ENCODE measurements around the gene TP53RK.

TP53RK gene

DNA sequence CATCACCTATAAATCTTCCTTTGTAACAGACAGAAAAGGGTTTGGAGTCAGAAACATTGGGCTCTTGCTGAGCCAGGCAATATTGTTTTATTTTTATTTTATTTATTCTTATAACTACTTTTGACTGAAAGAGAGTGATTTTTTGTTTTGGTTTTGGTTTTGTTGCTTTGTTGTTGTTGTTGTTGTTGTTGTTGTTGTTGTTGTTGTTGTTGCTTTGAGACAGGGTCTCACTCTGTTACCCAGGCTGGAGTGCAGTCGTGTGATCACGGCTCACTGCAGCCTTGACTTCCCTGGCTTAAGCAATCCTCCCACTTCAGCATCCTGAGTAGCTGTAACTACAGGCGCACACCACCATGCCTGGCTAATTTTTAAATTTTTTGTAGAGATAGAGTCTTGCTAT is 22.9 kb downstream of the TP53RK start:
- no peak for DNase-seq (ENCODE audit: low read depth in 3 of 3, low spot score in 1 of 3)

DNA sequence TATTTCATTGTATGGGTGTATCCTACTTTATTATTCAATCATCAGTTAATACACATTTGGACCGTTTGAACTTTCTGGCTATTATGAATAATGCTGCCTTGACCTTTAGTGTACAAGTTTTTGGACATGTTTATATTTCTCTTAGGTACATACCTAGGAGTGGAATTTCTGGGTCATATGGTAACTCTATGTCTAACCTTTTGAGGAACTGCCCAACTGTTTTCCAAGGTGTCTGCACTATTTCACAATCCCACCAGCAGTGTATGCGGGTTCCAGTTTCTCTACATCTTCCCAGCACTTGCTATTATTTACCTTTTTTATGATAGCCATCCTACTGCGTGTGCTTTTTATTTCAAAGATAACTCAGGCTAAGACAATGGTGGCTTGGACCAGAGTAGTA is 23.6 kb downstream of the TP53RK start:
- DNase-seq (ENCODE audit: low read depth in 3 of 3, low spot score in 1 of 3), result no peak

DNA sequence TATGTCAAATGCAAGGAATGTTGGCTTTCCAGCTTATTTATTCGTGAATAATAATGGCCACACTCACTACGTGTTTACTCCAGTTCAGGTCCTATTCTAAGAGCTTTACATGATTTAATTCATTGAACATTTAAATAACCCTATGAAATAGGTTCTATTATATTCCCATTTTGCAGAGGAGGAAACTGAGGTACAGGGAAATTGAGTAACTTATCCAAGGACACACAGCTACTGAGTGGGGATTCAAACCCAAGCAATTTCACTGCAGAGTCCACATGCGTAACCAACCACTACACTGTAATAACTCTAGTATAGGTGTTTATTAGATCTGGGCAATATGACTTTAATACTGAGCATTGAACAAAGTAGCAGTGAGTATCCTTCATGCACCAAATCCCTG is 25.7 kb downstream of the TP53RK start:
- DNase-seq (ENCODE audit: low read depth in 3 of 3, low spot score in 1 of 3), result no peak

DNA sequence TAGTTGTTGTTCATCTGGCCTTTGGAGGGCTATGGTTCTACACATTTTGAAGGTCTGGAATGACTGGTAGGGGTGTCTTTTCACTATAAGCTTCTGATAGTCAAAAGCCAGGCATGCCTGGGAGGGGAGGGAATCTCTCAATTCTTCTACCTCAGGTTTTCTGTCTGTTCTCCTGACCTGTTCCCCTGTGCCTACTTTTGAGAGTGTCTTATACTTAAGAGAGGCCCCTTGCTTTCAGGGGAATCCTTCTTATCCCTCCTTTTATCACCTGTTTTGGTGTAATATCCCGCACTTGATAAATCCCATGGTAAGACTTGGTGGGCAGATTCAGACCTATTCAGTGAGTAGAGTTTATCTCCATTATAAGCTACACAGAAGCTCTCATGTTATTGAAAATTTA is 27.6 kb downstream of the TP53RK start:
- no peak for DNase-seq (ENCODE audit: low read depth in 3 of 3, low spot score in 1 of 3)

DNA sequence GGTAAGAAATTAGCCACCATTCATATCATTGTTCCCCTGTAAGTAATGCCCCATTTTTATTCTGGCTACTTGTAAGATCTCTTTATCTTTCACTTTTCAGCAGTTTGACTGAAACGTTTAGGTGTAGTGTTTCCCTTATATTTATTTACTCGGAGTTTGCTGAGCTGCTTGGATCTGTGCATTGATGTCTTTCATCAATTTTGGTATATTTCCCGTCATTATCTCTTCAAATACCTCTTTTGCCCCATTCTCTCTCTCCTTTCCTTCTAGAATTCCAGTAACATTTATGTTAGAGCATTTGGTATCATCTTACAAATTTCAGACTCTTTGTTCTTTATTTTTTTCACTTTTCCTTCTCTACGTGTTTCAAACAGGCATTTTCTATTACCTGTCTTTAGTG is 28.8 kb downstream of the TP53RK start:
- no peak for DNase-seq (ENCODE audit: low read depth in 3 of 3, low spot score in 1 of 3)

DNA sequence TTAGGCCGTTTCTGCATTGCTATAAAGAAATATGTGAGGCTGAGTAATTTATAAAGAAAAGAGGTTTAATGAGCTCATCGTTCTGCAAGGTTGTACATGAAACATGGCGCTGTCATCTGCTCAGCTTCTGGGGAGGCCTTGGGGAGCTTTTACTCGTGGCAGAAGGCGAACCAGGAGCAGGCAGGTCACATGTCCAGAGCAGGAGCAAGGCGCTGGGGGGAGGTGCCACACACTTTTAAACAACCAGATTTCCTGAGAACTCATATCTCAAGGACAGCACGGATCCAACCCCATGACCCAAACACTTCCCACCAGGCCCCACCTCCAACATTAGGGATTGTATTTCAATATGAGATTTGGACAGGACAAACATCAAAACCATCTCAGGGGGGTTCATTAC is 31.6 kb downstream of the TP53RK start:
- no peak for DNase-seq (ENCODE audit: low read depth in 3 of 3, low spot score in 1 of 3)

DNA sequence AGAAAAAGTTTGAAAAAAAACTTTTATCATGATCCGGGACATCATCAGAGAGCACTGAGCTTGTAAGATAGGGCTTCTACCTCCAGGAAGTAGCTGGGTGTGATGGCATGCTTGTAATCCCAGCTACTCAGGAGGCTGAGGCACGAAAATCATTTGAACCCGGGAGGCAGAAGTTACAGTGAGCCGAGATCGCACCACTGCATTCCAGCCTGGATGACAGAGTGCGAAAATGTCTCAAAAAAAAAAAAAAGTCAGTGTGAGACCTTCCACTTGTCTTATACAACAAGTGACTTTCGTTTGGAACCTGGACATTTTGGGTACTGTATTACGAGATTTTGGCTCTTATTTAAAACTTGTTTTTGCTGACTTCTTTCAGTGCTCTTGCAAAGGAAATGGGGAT is 32.1 kb downstream of the TP53RK start:
- DNase-seq (ENCODE audit: low read depth in 3 of 3, low spot score in 1 of 3), result no peak

DNA sequence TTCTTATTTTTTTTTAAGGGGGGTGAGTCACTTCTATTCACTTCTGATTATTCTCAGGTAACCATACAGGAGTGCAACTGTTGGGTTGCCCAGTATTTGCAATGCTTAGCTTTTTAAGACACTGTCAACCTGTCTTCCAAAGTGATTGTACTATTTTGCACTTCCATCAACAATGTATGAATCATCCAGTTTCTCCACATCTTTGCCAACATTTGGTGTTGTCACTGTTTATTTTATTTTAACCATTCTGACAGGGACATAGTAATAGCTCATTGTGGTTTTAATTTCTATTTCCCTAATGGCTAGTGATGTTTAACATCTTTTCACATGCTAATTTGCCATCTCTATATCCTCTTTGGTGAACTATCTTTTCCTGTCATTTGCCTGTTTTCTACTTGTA is 36.5 kb downstream of the TP53RK start:
- DNase-seq (ENCODE audit: low read depth in 3 of 3, low spot score in 1 of 3), result no peak

DNA sequence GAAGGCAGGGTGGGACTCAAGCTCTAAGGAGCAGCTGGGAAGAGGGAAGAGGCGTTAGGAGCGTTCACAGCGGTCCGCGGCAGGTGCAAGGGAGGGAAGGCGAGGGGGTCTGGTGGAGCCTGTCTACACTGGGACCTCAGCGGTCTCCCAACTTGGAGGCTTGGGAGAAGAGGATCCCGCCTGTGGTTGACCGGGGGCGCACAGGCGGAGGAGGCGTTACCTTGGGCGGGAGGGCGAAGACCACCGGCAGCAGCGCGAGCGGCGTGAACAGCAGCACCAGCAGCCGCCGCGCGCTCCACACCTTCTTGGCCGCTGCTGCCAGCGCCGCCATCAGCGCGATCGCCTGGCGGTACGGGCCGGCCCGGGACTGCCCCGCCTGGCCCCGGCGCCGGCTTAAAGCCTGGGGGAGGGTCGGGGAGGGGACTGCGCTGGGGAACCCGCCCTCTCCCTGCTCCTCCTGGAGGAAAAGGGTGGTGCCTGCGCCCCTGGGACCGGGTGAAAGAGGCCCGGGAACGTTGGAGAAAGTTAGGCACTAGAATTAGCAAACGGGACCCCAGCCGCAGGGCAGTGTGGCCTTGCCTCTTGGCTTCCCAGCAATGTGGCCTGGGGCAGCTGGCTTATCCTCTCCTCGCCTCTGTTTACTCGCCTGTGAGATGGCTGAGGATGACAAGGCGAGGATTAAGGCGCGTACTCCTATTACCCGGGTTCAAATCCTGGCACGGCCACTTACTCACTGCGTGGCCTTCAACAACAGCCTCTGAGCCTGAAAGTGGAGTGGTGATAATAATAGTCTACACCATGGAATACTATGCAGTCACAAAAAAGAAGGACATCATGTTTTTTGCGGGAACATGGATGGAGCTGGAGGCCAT is 37.9 kb downstream of the TP53RK start, which contains the start of gene SLC13A3:
Gene SLC13A3 (minus strand): TSS at position 369 of the 872 bp plus-strand sequence. CDS start 38 bp downstream, at position 331.
- DNase-seq (ENCODE audit: low read depth in 3 of 3, low spot score in 1 of 3), result no peak

DNA sequence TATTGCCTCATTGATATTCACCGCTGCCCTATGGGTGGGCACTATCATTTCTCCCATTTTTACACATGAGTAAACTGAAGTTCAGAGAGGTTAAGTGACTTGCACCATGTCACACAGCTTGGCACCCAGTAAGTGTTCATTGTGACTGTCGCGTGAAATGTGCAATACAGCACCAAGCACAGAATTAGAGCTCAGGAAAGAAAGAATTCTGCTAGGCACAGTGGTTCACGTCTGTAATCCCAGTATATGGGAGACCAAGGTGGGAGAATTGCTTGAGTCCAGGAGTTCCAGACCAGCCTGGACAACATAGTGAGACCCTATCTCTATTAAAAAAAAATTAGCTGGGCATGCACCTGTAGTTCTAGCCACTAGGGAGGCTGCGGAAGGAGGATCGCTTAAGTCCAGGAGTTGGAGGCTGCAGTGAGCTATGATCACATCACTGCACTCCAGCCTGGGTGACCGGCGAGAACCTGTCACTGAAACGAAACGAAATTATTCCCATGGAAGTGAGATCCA is 38.6 kb downstream of the TP53RK start:
- DNase-seq (ENCODE audit: low read depth in 3 of 3, low spot score in 1 of 3), result no peak

DNA sequence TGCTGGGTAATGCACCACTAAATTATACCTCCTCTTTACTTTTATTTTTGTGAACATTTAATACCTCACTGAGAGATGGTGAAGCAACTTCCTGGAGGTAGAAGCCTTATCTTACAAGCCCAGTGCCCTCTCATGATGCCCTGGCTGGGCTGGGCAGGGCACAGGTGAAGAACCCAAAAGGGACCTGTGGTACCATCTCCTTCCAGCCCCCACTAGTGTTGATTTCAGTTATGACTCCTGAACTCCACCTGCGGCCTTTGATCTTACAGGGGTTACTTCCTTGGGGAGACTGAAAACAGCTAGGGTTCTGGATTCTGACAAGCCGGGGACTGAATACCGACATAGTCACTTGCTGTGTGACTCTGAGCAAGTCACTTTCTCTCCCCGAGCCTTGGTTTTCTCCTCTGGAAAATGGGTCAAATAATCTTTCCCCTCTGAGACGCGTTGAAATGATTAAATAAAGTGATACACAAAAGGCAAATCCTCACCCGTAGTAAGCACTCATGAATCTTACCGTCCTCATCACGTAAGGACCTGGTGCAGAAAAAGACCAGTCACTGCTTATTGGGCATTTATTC is 39.2 kb downstream of the TP53RK start:
- no peak for DNase-seq (ENCODE audit: low read depth in 3 of 3, low spot score in 1 of 3)

DNA sequence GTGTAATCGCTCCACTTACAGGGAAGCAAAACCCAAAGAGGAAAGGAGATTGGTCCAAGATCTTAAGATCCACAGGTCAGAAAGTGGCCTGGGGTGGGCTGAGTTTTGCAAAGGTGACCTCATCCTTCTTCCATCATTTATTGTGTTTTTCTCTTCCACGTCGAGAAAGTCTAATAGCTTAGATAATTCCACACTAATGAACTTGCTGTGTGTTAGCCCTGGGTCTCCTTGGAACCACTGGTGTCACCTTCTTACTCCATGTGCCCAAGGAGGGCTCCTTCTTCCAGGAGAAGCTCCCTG is 39.6 kb downstream of the TP53RK start:
- no peak for DNase-seq (ENCODE audit: low read depth in 3 of 3, low spot score in 1 of 3)

DNA sequence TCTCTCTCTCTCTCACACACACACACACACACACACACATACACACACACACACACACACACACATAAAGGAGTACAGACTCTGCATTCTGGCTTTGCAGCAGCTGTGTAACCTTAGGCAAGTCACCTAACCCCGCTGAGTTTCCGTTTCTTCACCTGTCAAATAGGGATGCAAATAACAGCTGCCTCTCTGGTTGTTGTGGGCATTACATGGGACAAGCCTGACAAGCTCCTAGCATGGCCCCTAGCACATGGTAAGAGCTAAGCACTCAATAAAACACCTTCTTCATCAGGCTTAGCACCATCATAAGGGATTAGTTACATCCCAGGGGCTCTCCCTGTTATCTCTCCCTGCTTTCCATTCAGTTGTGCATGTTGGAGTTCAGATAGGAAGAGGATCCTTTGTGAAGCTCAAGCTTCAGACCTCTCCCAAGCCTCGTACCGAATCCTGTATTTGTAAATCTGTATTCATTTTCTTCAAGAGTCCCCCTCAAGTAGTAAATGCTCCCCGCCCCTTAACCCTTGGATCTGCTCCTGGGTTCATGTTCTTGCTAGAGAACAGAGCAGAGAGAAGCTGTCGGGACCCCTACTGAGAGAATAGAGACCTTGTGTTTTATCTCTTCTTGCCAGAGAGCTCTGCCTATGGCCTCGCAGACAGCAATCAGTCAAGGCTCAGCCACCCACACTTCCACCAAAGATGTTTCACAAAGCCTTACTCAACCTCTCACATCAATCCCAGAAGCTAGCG is 40.2 kb downstream of the TP53RK start:
- no peak for DNase-seq (ENCODE audit: low read depth in 3 of 3, low spot score in 1 of 3)

DNA sequence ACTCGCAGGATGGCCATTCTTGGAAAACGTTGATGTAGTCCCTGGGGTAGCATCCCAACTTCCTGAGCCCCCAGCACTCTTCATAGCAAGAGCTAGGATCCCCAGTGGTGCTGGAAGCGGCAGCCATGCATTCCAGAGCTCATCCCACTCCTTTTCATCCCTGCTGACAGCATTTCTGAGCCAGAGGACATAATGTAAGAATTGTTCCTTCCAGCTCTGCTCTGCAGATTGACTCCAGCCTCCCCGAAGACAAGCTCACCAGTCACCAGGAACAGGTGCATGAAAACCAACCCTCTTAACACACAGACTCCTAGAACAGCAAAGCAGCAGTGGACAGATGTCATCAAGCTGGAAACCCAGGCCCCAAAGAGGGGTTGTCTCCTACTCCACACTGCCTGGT is 41.8 kb downstream of the TP53RK start:
- no peak for DNase-seq (ENCODE audit: low read depth in 3 of 3, low spot score in 1 of 3)

DNA sequence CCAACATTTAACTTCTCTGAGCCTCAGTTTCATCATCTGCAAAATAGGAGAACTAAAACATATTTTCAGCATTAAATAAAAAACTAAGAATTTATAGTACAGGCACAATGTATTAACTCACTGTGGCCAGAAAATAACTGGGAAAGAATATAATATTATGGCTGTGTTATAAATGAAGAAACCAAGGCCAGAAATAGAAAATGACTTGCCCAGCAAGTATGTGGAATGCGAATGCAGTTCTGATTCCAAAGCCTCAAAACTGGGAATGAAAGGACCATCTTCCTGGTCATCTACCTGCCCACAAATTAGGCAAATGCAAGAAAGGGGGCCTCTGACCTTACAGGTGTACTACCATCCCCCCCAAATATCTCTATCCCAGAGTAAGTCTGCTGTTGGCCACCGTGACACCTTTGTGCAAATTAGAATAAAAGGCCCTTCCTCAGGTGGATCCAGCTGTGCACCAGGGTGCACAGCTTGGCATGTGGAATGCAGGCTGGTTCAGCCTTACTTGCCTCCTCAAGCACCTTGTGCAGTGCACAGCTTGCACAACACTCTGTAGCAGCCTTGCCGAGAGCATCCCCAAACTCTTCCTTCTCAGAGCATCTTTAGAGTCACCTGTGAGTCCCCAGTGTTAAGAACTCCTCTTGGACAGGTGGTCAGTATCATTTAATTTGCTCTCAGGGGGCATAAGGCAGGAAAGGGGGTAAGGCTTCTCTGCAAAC is 42.4 kb downstream of the TP53RK start:
- no peak for DNase-seq (ENCODE audit: low read depth in 3 of 3, low spot score in 1 of 3)

DNA sequence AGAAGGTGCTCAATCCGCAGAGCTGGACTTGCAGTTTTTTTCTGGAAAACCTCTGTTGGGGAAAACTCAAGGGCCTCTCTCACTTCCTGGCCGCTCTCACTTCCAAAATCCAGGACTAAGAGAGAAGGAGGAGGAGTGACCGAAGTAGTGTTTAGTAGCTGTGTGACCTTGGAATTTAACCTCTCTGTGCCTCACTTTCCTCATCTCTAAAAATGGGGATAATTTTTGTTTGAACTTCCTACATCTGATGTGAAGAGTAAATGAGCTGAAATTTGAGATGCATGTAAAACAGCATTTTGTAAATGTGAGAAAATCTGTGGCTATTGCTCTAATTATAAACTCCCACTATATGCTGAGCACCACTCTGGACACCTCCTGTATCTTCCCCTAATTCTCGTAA is 43.1 kb downstream of the TP53RK start:
- no peak for DNase-seq (ENCODE audit: low read depth in 3 of 3, low spot score in 1 of 3)

DNA sequence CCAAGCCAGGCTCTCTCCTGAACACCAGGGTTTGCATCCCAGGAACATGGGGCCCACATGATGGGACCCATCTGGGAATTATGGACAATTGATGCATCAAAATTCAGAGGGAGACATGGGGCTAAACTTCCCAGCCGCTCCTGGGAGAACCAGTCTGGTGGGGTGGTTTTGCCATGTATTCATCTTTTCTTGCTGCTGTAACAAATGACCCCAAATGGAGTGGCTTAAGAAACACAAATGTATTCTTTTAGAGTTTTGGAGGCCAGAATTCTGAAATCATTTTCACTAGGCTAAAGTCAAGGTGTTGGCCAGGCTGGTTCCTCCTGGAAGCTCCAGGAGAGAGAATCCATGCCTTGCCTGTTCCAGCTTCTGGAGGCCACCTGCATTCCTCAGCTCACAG is 44.5 kb downstream of the TP53RK start:
- DNase-seq (ENCODE audit: low read depth in 3 of 3, low spot score in 1 of 3), result no peak

DNA sequence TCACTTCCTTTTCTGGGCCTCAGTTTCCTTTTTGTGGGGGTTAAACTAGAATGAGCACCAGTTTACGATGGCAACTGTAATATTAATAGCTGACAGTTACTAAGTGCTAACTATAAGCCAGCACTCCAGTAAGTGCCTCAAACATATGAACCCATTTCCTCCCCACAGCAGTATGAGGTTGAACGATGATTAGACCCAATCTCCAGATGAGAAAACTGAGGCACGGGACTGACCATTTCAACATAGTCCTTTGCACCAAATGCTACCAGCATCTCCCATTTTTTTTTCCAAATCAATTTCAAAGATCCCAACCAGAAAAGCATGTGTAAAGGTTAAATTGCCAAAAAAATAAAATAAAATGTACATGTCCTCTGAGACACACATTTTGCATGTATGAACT is 45.1 kb downstream of the TP53RK start:
- DNase-seq (ENCODE audit: low read depth in 3 of 3, low spot score in 1 of 3), result no peak

DNA sequence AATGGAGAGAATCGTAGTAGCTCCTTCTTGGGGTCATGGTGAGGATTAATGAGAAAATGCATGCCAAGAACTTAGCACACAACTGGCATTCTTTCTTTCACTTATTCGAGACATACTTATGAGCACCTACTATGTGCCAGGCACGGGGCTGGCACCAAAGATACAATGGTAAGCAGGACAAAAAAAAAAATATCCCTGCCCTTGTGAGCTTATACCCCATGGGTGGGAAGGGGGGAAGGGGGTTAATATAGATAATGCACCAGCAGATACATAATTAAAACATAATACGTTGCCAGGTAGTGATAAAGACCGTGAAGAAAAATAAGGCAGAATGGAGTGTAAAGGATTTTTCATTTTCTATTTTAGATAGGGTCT is 46.3 kb downstream of the TP53RK start:
- DNase-seq (ENCODE audit: low read depth in 3 of 3, low spot score in 1 of 3), result no peak

DNA sequence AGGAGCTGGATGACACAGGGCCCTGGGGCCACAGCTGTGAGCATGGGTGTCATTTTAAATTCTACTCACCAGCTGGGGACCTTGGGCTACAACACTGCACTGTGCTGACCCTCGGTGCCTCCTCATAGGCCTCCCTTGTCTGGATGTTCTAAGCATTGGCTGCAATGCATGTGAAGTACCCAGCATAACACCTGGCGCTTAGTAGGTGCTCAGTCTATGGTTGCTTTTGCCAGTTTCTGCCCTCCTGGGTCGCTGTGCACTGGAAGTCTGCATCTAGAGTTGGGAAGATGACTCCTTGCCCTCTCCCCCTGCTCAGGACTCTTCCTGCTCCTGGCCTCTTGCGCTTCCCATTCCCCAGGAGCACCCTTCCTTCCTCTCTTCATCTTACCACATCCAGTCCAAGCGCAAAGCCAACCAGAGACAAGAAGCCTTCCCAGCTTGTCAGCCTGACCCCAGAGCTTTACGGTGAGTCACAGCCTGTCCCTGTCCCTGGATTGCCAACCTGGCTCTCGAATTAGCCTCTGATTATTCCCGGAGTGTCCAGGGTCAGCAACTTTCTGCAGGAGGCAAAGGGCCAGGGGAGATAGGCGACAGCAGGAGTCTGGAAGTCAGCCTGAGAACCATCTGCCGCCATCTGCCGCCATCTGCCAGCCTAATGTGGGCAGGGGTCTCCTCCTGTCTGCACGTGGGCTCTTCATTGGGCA is 46.8 kb downstream of the TP53RK start:
- DNase-seq (ENCODE audit: low read depth in 3 of 3, low spot score in 1 of 3), result no peak

DNA sequence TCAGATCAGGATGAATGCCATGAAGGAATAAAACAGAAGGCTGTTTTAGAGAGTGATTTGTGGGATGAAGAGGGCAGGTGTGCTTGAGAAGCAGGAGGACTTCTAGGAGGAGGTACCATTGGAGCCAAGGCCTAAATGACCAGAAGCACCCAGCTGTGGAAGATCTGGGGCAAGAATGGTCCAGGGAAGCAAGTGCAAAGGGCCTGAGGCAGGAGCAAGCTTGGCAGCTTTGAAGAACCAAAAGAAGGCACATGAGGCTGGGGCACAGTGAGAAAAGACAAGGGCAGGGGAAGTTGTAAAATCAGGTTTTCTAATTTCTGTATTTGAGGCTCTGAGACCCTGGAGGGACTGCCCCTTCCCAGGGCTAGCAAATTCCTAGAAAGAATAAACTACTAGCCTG is 47.8 kb downstream of the TP53RK start:
- DNase-seq (ENCODE audit: low read depth in 3 of 3, low spot score in 1 of 3), result no peak

Data from stimulated activated CD4-positive, alpha-beta T cell treated with anti-CD3 and anti-CD28 coated beads, TNF-alpha, amount 100 ng/mL, for 1 hour (primary cell).